Mesenchymal stem cell (in vitro differentiated cells and primary cell): ENCODE results near the gene THADA.

Experiments
- DNase-seq: peaks from one replicate; pipeline ENCODE4 v3.0.0-alpha.2; 2013
- H2AFZ ChIP-seq: one replicate; pipeline ENCODE4 v1.6.1; 2013; ENCODE audit warnings: low read depth, mild to moderate bottlenecking, control low read depth, inconsistent platforms, low read length, moderate library complexity
- H2AK5ac ChIP-seq: 2 replicates; pipeline ENCODE4 v1.6.1; 2013; ENCODE audit warnings: low read length, moderate library complexity, mild to moderate bottlenecking, inconsistent platforms; ENCODE audit not compliant: severe bottlenecking
- H2BK120ac ChIP-seq: one replicate; pipeline ENCODE4 v1.6.1; 2013; ENCODE audit warnings: low read depth, mild to moderate bottlenecking, inconsistent platforms, low read length, moderate library complexity
- H2BK12ac ChIP-seq, 2 experiments: one replicate each; pipeline ENCODE4 v1.6.1; 2013; ENCODE audit warnings: inconsistent platforms in 2 of 2, low read length in 2 of 2, mild to moderate bottlenecking in 2 of 2, moderate library complexity in 2 of 2, control low read depth in 1 of 2
- H2BK15ac ChIP-seq: one replicate; pipeline ENCODE4 v1.6.1; 2013; ENCODE audit warnings: mild to moderate bottlenecking, low read depth, inconsistent platforms; ENCODE audit not compliant: poor library complexity, severe bottlenecking
- H2BK5ac ChIP-seq: 2 replicates; pipeline ENCODE4 v1.6.1; 2013; ENCODE audit warnings: low read depth, mild to moderate bottlenecking, low read length, control low read depth, inconsistent platforms; ENCODE audit not compliant: poor library complexity, severe bottlenecking
- H3K14ac ChIP-seq, 2 experiments: one replicate each; pipeline ENCODE4 v1.6.1; 2013; ENCODE audit warnings: inconsistent platforms in 2 of 2, low read length in 2 of 2, control low read depth in 1 of 2, mild to moderate bottlenecking in 1 of 2, moderate library complexity in 1 of 2
- H3K18ac ChIP-seq, 2 experiments: one replicate each; pipeline ENCODE4 v1.6.1; 2013; ENCODE audit warnings: inconsistent platforms in 2 of 2, low read length in 2 of 2, control low read depth in 1 of 2, low read depth in 1 of 2, mild to moderate bottlenecking in 1 of 2
- H3K23ac ChIP-seq, 2 experiments: one replicate each; pipeline ENCODE4 v1.6.1; 2013; ENCODE audit warnings: inconsistent platforms in 2 of 2, low read length in 2 of 2, mild to moderate bottlenecking in 2 of 2, moderate library complexity in 2 of 2, control low read depth in 1 of 2
- H3K27ac ChIP-seq: 2 replicates; pipeline ENCODE4 v1.5.1; 2013; ENCODE audit warnings: mild to moderate bottlenecking, moderate library complexity, low read length, control low read depth, inconsistent platforms; ENCODE audit not compliant: poor library complexity, severe bottlenecking
- H3K27me3 ChIP-seq, 2 experiments: 2 replicates each; pipeline versions ENCODE4 v1.6.1 to v1.7.0; 2013; ENCODE audit warnings: low read length in 2 of 2, mild to moderate bottlenecking in 2 of 2, moderate library complexity in 2 of 2, control low read depth in 1 of 2, inconsistent platforms in 1 of 2; ENCODE audit not compliant: control insufficient read depth in 1 of 2, insufficient read depth in 1 of 2
- H3K36me3 ChIP-seq, 2 experiments: 2 replicates each; pipeline versions ENCODE4 v1.6.1 to v1.7.0; 2013; ENCODE audit warnings: low read length in 2 of 2, control low read depth in 1 of 2, inconsistent platforms in 1 of 2, low read depth in 1 of 2, mild to moderate bottlenecking in 1 of 2; ENCODE audit not compliant: insufficient read depth in 2 of 2, control insufficient read depth in 1 of 2
- H3K4ac ChIP-seq, 2 experiments: one replicate each; pipeline ENCODE4 v1.6.1; 2013; ENCODE audit warnings: inconsistent platforms in 2 of 2, low read length in 2 of 2, mild to moderate bottlenecking in 2 of 2, moderate library complexity in 2 of 2, control low read depth in 1 of 2, low read depth in 1 of 2
- H3K4me1 ChIP-seq: 2 replicates; pipeline ENCODE4 v1.6.1; 2013; ENCODE audit warnings: low read depth, low read length, control low read depth; ENCODE audit not compliant: control insufficient read depth, insufficient read depth
- H3K4me2 ChIP-seq: 2 replicates; pipeline ENCODE4 v1.6.1; 2013; ENCODE audit warnings: low read length, mild to moderate bottlenecking, inconsistent platforms; ENCODE audit not compliant: poor library complexity, severe bottlenecking
- H3K4me3 ChIP-seq, 2 experiments: 2 replicates each; pipeline versions ENCODE4 v1.5.1 to v1.7.0; 2013; ENCODE audit warnings: low read length in 2 of 2, mild to moderate bottlenecking in 2 of 2, control low read depth in 1 of 2, low read depth in 1 of 2; ENCODE audit not compliant: insufficient read depth in 1 of 2
- H3K79me1 ChIP-seq: replicated peaks from 2 replicates; pipeline ENCODE4 v1.6.1; 2013; ENCODE audit warnings: mild to moderate bottlenecking, control low read depth, low read length, inconsistent platforms; ENCODE audit not compliant: poor library complexity, severe bottlenecking
- H3K9ac ChIP-seq: 2 replicates; pipeline ENCODE4 v1.7.0; 2013; ENCODE audit warnings: mild to moderate bottlenecking, low read length, moderate library complexity
- H3K9me3 ChIP-seq: 2 replicates; pipeline ENCODE4 v1.7.0; 2013; ENCODE audit warnings: mild to moderate bottlenecking, low read length; ENCODE audit not compliant: control insufficient read depth
- H4K8ac ChIP-seq: one replicate; pipeline ENCODE4 v1.6.1; 2013; ENCODE audit warnings: inconsistent platforms, mild to moderate bottlenecking, low read length, moderate library complexity
- H4K91ac ChIP-seq: one replicate; pipeline ENCODE4 v1.6.1; 2013; ENCODE audit warnings: mild to moderate bottlenecking, low read length, inconsistent platforms
- WGBS: methylation state at CpG from one replicate; pipeline ENCODE4 v1.1.7; 2013; ENCODE audit warnings: mixed read lengths; 5-methylcytosine and 5-hydroxymethylcytosine counted together

The THADA gene

DNA sequence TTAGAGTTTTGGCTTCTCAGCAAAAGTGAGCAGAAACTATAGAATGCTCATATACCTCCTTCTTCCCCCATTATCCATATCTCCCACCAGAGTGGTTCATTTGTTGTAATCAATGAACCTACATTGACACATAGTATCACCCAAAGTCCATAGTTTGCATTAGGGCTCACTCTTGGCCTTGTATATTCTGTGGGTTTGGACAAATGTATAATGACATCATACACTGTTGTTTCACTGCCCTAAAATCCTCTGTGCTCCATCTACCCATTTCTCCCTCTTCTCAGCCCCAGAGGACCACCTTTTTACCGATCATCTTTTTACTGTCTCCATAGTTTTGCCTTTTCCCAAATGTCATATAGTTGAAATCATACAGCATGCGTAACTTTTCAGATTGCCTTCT lies 393.5 kb downstream of the THADA start:
- Histone ChIP-seq H3K79me1 (no peaks in the 10 kb centered on the region), H4K91ac (no peak overlapping the region), H3K27ac (no peak overlapping the region), H3K9ac (no peak overlapping the region), H3K36me3 (no peaks in the 10 kb centered on the region), H2AFZ (no peak overlapping the region), H3K4ac (no peak overlapping the region), H3K4me1 (peaks cover 21% of the 10 kb centered on the region), H3K18ac (no peak overlapping the region), H2BK5ac (no peak overlapping the region), H2BK12ac (no peak overlapping the region), H3K4me3 (no peak overlapping the region), H2BK15ac (no peak overlapping the region), H3K4me2 (no peak overlapping the region), H3K23ac (no peak overlapping the region), H3K27me3 (no peaks in the 10 kb centered on the region), H2BK120ac (no peak overlapping the region), H4K8ac (no peak overlapping the region), H2AK5ac (no peak overlapping the region), H3K14ac (no peak overlapping the region), H3K9me3 (no peaks in the 10 kb centered on the region)
- 99% methylated on average over 2 of the region's 2 CpGs for WGBS
- DNase-seq, result no peak

DNA sequence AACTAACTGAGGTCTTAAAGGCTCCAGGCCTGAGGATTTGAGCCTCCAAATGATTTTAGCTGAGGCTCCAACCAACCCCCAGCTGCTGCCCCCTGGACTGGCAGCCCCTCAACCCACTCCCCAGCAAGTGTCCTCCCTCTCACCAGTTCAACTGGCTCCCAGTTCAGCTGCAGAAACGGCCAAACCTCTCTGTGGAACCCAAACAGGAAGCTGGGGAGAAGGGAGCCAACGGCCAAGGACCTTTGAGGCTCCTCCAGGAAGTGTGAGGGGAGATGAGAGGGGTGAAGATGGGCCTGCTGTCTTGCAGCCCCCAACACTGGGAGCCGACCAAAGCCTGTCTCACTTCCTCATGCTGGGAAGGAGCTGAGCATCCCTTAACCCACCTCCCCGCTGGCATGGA lies 394.3 kb downstream of the THADA start:
- Histone ChIP-seq H2BK120ac (no peak overlapping the region), H3K4me3 (no peak overlapping the region), H4K8ac (no peak overlapping the region), H2AK5ac (peak overlapping the region; percentile 64), H4K91ac (no peak overlapping the region), H3K9ac (no peak overlapping the region), H3K79me1 (no peaks in the 10 kb centered on the region), H3K27me3 (no peaks in the 10 kb centered on the region), H2BK15ac (no peak overlapping the region), H3K4me2 (no peak overlapping the region), H3K14ac (no peak overlapping the region), H3K9me3 (no peaks in the 10 kb centered on the region), H2BK5ac (no peak overlapping the region), H3K23ac (no peak overlapping the region), H3K36me3 (no peaks in the 10 kb centered on the region), H3K4me1 (peaks cover 27% of the 10 kb centered on the region), H2AFZ (no peak overlapping the region), H3K18ac (no peak overlapping the region), H2BK12ac (no peak overlapping the region), H3K27ac (no peak overlapping the region), H3K4ac (no peak overlapping the region)
- no peak for DNase-seq
- WGBS, result 68% methylated on average over 4 of the region's 4 CpGs

DNA sequence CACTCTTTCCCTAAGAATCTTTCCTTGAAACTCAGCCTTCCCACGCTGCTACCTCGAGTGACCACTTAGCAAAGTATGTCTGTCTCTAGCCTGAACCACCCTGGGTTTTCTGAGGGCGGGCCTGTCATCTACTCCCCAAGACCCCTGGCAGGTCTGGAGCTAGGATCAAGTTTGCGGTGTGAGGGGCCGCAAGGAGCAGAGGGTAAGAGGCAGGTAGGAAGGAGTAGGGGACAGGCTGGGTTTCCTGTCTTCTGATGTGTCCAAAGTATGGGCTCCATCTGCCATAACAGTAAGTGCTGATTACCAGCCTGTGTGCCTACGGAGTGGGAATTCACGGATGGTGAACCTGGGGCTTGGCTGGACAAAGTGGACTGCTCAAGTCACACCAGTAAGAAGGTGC lies 394.8 kb downstream of the THADA start:
- no peak overlapping the region for H2BK15ac ChIP-seq

DNA sequence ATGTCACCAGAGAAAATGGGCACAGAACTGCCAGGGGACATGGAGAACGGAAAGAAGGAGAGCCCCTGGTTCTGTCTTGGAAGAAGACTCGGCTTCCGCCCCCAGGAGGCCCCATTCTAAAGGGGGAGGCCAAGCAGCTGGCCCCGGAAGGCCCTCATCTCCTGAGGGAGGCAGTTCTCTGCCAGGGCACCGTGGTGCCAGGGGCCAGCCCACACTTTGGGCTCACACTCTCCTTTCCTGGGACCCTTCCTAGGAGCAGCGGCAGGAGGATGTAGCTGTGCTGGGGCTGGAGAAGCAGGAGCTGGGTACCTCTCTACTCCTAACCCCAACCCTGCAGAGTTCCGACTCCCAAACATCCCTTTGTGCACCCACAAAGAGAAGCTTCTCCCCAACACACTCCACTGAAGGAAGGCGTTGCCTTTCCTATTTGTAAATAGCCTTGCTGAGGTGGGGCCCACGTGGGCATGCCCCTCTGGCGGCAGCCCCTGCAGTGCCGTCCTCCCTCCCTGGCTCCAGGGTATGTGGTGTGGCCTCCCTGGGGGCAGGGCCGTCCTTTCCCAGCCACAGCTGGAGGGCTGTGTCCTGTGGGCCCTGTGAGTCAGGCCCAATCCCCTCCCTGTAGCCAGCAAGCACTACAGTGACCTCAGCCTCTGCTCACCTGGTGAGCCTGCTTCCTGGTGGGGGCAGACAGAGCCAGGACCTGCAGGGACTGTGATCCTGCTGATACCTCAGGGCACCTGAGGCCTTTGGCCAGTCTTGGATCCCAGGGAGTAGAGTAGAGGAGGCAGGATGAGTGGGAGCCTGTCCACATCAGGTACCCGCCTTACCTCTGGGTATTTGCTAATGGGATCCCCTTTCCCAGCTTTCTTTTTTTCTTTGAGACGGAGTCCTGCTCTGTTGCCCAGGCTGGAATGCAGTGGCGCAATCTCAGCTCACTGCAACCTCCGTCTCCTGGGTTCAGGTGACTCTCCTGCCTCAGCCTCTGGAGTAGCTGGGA lies 396.0 kb downstream of the THADA start:
- Histone ChIP-seq H3K18ac (peak overlapping the region in 1 of 2 experiments; percentile 8), H3K4me2 (no peak overlapping the region), H3K27me3 (no peaks in the 10 kb centered on the region), H3K14ac (peak overlapping the region in 1 of 2 experiments; percentile 5), H2BK5ac (peak overlapping the region; percentile 50), H2AK5ac (peak overlapping the region; percentile 29), H3K9ac (no peak overlapping the region), H3K36me3 (no peaks in the 10 kb centered on the region), H4K91ac (peak overlapping the region; percentile 19), H3K4ac (no peak overlapping the region), H2BK120ac (no peak overlapping the region), H3K27ac (peak overlapping the region; percentile 4), H3K79me1 (no peaks in the 10 kb centered on the region), H2BK15ac (peak overlapping the region; percentile 70), H3K4me3 (no peak overlapping the region), H2AFZ (no peak overlapping the region), H4K8ac (peak overlapping the region; percentile 59), H3K23ac (no peak overlapping the region), H3K9me3 (no peaks in the 10 kb centered on the region), H3K4me1 (peaks cover 30% of the 10 kb centered on the region), H2BK12ac (peak overlapping the region; percentile 89 to 90)
- 70% methylated on average over 13 of the region's 16 CpGs for WGBS
- peak; percentile 24 for DNase-seq

More for the DNA sequence above, 394.8 kb downstream of the THADA start:
- Histone ChIP-seq H2BK5ac (no peak overlapping the region), H2AK5ac (peak overlapping the region; percentile 16), H3K4ac (no peak overlapping the region), H3K18ac (no peak overlapping the region), H3K4me2 (no peak overlapping the region), H3K4me3 (no peak overlapping the region), H4K8ac (no peak overlapping the region), H3K27me3 (no peaks in the 10 kb centered on the region), H3K36me3 (no peaks in the 10 kb centered on the region), H3K9me3 (no peaks in the 10 kb centered on the region), H3K9ac (no peak overlapping the region), H2AFZ (no peak overlapping the region), H3K4me1 (peaks cover 26% of the 10 kb centered on the region), H2BK120ac (no peak overlapping the region), H3K79me1 (no peaks in the 10 kb centered on the region), H2BK12ac (no peak overlapping the region), H3K27ac (no peak overlapping the region), H3K14ac (no peak overlapping the region), H3K23ac (no peak overlapping the region), H4K91ac (no peak overlapping the region)
- DNase-seq, result no peak
- WGBS, result 94% methylated on average over 7 of the region's 7 CpGs
